Stimulated activated naive CD4-positive, alpha-beta T cell (primary cell): Measurements from ENCODE around the gene CD96.
"Not testable (repeated sequence)": the region's sequence is repeated elsewhere in the genome, so short reads cannot be mapped to it uniquely, and the experiment has no call there.

ENCODE experiments used
- DNase-seq, 6 experiments: peaks; one replicate each; lab custom pipeline; 2025; lab: John Stamatoyannopoulos, UW

Gene CD96

GRCh38 chr3:111621535-111621934 is 79.5 kb downstream of the CD96 start:
- DNase-seq: no peak

GRCh38 chr3:111627092-111627491 is 85.1 kb downstream of the CD96 start:
- DNase-seq: no peak

GRCh38 chr3:111629018-111629417 is 87.0 kb downstream of the CD96 start:
- not testable (repeated sequence) for DNase-seq

- not testable (repeated sequence) for DNase-seq
These were observed 88.6 kb downstream of the CD96 start for GRCh38 chr3:111630638-111631037.

GRCh38 chr3:111635403-111635802 is 93.4 kb downstream of the CD96 start:
- no peak for DNase-seq

GRCh38 chr3:111636366-111636885 is 94.4 kb downstream of the CD96 start:
- DNase-seq: no peak

GRCh38 chr3:111639316-111639715 is 97.3 kb downstream of the CD96 start:
- no peak for DNase-seq

GRCh38 chr3:111648991-111649579 is 107.1 kb downstream of the CD96 start:
- DNase-seq: no peak

GRCh38 chr3:111650378-111651275 is 108.6 kb downstream of the CD96 start:
- DNase-seq: no peak

GRCh38 chr3:111652492-111653180 is 110.6 kb downstream of the CD96 start:
- no peak for DNase-seq

- DNase-seq: no peak
These were observed 111.8 kb downstream of the CD96 start for GRCh38 chr3:111653766-111654165.

- no peak for DNase-seq
These were observed 120.0 kb downstream of the CD96 start for GRCh38 chr3:111662012-111662411.

- no peak for DNase-seq
These were observed 120.9 kb downstream of the CD96 start for GRCh38 chr3:111662907-111663306.

GRCh38 chr3:111666041-111666735 is 124.2 kb downstream of the CD96 start:
- DNase-seq: no peak

- DNase-seq: no peak
These were observed 125.2 kb downstream of the CD96 start for GRCh38 chr3:111667170-111667569.

- peak; percentile 12 to 89 (median 77) for DNase-seq
These were observed 125.7 kb downstream of the CD96 start for GRCh38 chr3:111667621-111668239.

GRCh38 chr3:111668326-111668725 is 126.3 kb downstream of the CD96 start:
- DNase-seq: no peak

- peak in 3 of 6 experiments; percentile 46 to 69 (median 50) for DNase-seq
These were observed 127.0 kb downstream of the CD96 start for GRCh38 chr3:111668888-111669488.

- DNase-seq: no peak
These were observed 128.1 kb downstream of the CD96 start for GRCh38 chr3:111669926-111670630.

GRCh38 chr3:111672461-111672860 is 130.5 kb downstream of the CD96 start:
- DNase-seq: peak in 2 of 6 experiments; percentile 8 to 11
